Common myeloid progenitor, CD34-positive (primary cell): ENCODE results near the gene SCGB3A2.
"Not testable (repeated sequence)": the region's sequence is repeated elsewhere in the genome, so short reads cannot be mapped to it uniquely, and the experiment has no call there.

Experiments
- CTCF ChIA-PET: fragments of 350-600 bp; sonication (Branson Sonifier 250); formaldehyde crosslinking; loops from one replicate; lab custom pipeline; 2021; ENCODE audit warnings: antibody characterized with exemption; lab: Charles Lee
- POLR2A ChIA-PET: fragments of 350-600 bp; sonication (Branson Sonifier 250); formaldehyde crosslinking; loops from one replicate; lab custom pipeline; 2021; ENCODE audit warnings: antibody characterized with exemption; lab: Charles Lee
- DNase-seq, 3 donors: peaks; one replicate each; pipeline versions ENCODE4 v3.0.0 to v3.0.0-alpha.2; 2013
- H3K27ac ChIP-seq, 2 experiments: 1 replicate in 1 of 2; 2 replicates in 1 of 2; pipeline ENCODE4 v1.7.0; 2013; ENCODE audit warnings: inconsistent platforms in 2 of 2, low read length in 2 of 2, mild to moderate bottlenecking in 2 of 2, low read depth in 1 of 2, moderate library complexity in 1 of 2; ENCODE audit not compliant: severe bottlenecking in 2 of 2, insufficient read depth in 1 of 2, poor library complexity in 1 of 2
- H3K27me3 ChIP-seq, 5 experiments: replicated peaks in 2 of 5; 1 replicate in 3 of 5; 2 replicates in 2 of 5; pipeline versions ENCODE4 v1.6.1 to v1.7.0; 2013; ENCODE audit warnings: low read length in 4 of 5, mild to moderate bottlenecking in 2 of 5, moderate library complexity in 2 of 5, inconsistent platforms in 1 of 5; ENCODE audit not compliant: insufficient read depth in 5 of 5, control insufficient read depth in 4 of 5
- H3K36me3 ChIP-seq, 4 experiments: 1 replicate in 2 of 4; 2 replicates in 2 of 4; pipeline versions ENCODE4 v1.6.1 to v1.7.0; 2013; ENCODE audit warnings: low read length in 3 of 4, control low read depth in 1 of 4, mild to moderate bottlenecking in 1 of 4; ENCODE audit not compliant: control insufficient read depth in 4 of 4, insufficient read depth in 4 of 4
- H3K4me1 ChIP-seq, 4 experiments: 1 replicate in 3 of 4; 2 replicates in 1 of 4; pipeline versions ENCODE4 v1.6.1 to v1.7.1; 2013; ENCODE audit warnings: low read length in 3 of 4, mild to moderate bottlenecking in 3 of 4, control low read depth in 1 of 4, inconsistent platforms in 1 of 4, moderate library complexity in 1 of 4; ENCODE audit not compliant: control insufficient read depth in 4 of 4, insufficient read depth in 4 of 4; ENCODE audit errors: control extremely low read depth in 1 of 4
- H3K4me3 ChIP-seq, 7 experiments: 1 replicate in 4 of 7; 2 replicates in 3 of 7; pipeline versions ENCODE4 v1.5.1 to v1.7.0; 2013; ENCODE audit warnings: mild to moderate bottlenecking in 7 of 7, low read length in 6 of 7, moderate library complexity in 6 of 7, inconsistent platforms in 2 of 7, low read depth in 2 of 7, control low read depth in 1 of 7; ENCODE audit not compliant: insufficient read depth in 4 of 7, control insufficient read depth in 1 of 7; ENCODE audit errors: extremely low read depth in 1 of 7
- H3K9me3 ChIP-seq, 5 experiments: 1 replicate in 4 of 5; 2 replicates in 1 of 5; pipeline versions ENCODE4 v1.6.1 to v1.7.1; 2013; ENCODE audit warnings: low read length in 4 of 5, mild to moderate bottlenecking in 2 of 5, inconsistent platforms in 1 of 5, low read depth in 1 of 5, moderate library complexity in 1 of 5; ENCODE audit not compliant: control insufficient read depth in 4 of 5, insufficient read depth in 2 of 5; ENCODE audit errors: control extremely low read depth in 1 of 5
- WGBS: methylation state at CpG from one replicate; pipeline ENCODE4 v1.1.5; 2013; ENCODE audit not compliant: insufficient coverage; 5-methylcytosine and 5-hydroxymethylcytosine counted together

The SCGB3A2 gene

DNA sequence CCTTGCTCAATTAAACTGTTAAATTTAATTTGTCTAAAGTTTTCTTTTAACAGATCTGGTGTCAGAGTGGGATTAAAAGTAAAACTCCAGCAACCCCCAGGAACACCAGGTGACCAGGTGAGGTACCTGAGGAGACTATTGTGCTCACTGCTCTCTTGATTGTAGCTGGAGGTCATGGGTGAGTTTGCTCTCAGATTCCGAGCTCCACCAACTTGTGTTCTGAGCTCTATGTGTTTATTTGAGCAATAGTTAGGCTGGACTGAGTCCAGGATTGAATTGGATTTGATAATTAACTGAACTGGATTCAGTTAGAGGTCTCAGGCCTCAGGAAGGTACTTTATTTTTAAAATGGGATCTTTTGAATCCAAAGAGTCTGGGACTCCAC, 17.9 kb upstream of the SCGB3A2 start:
- 100% methylated on average over 1 of the region's 1 CpG for WGBS
- Histone ChIP-seq H3K36me3 (no peaks in the 10 kb centered on the region), H3K27me3 (no peaks in the 10 kb centered on the region), H3K9me3 (no peaks in the 10 kb centered on the region), H3K4me3 (no peak overlapping the region), H3K27ac (no peak overlapping the region), H3K4me1 (peaks cover 0 to 4% (median 1%) of the 10 kb centered on the region in 4 experiments)
- DNase-seq: no peak
- ChIA-PET CTCF (interaction anchor here (1.6 to 9.3 kb wide), 2 partner anchors 9 to 73 kb away, joined by 4 to 118 read pairs; no protein-coding TSS in a partner anchor), POLR2A (no interaction called here)

DNA sequence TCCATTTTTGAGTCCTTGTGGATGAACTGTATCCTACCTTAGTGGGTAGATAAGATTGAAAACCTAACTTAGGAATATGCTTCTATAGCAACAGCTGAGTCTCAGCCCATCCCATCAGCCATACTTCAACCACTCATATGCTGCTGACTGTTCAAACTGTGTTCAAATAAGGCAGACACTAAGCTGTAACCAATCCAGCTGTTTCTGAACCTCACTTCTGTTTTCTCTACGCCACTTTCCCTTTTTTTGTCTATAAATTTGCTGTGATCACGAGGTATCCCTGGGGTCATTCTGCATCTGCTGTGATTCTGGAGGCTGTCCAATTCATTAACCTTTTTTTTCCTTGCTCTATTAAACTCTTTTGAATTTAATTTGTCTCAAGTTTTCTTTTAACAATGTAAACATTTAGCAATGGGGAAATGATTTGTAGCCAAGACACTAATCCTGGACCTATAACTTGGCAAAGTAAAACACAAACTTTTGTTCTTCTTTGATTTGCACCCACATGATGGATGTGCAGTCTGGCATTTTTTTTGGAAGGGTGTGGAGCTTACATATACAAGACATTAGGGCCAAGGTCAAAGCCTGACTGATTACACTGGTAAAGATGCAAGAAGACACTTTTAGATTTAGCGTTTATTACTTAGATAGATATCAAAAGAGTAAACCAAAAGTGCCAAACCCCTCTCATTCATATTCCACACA, 14.9 kb upstream of the SCGB3A2 start:
- Histone ChIP-seq H3K36me3 (no peaks in the 10 kb centered on the region), H3K4me3 (no peak overlapping the region), H3K4me1 (peaks cover 0 to 2% (median 0%) of the 10 kb centered on the region in 4 experiments), H3K27ac (no peak overlapping the region), H3K9me3 (no peaks in the 10 kb centered on the region), H3K27me3 (no peaks in the 10 kb centered on the region)
- 29% methylated on average over 2 of the region's 3 CpGs for WGBS
- CTCF ChIA-PET: interaction anchor here (1.0 to 2.0 kb wide), 6 partner anchors 15 to 236 kb away, joined by 3 to 6 read pairs (median 4); partner anchors contain the start of gene SCGB3A2
- POLR2A ChIA-PET: no interaction called here
- no peak for DNase-seq

DNA sequence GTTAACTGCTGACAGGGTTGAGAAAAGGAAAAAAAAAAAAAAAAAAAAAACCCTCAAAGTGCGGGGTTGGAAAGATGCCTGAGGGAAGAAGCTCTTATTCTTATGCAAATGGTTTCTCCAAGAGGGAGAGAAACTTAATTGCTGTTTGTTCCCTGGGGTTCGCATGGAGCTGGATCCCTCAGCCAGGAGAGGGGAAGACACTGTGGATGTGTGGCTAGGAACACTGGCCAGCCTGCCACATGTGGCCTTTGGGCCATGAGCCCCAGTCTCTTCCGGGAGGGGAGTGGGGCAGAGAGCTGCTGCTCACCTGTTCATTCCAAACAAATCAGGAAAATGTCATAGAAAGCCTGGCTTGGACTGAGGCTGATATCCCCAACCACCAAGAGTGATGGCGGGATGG, 9.4 kb upstream of the SCGB3A2 start:
- Histone ChIP-seq H3K9me3 (no peaks in the 10 kb centered on the region), H3K27ac (no peak overlapping the region), H3K4me1 (peaks cover 0 to 1% (median 0%) of the 10 kb centered on the region in 4 experiments), H3K27me3 (no peaks in the 10 kb centered on the region), H3K36me3 (no peaks in the 10 kb centered on the region), H3K4me3 (no peak overlapping the region)
- no peak for DNase-seq
- ChIA-PET POLR2A (interaction anchor here (0.6 kb wide), 1 partner anchor 529 kb away, joined by 3 read pairs; no protein-coding TSS in a partner anchor), CTCF (no interaction called here)
- WGBS: 100% methylated on average over 1 of the region's 4 CpGs

DNA sequence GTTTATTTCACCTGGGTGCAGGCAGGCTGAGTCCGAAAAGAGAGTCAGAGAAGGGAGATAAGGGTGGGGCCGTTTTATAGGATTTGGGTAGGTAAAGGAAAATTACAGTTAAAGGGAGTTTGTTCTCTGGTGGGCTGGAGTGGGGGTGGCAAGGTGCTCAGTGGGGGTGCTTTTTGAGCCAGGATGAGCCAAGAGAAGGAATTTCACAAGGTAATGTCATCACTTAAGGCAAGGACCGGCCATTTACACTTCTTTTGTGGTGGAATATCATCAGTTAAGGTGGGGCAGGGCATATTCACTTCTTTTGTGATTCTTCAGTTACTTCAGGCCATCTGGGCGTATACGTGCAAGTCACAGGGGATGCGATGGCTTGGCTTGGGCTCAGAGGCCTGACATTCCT, 8.6 kb upstream of the SCGB3A2 start:
- WGBS: no CpG with 5 or more reads among the region's 6 CpGs
- H3K27ac ChIP-seq, H3K9me3 ChIP-seq, H3K4me3 ChIP-seq, DNase-seq, H3K36me3 ChIP-seq, H3K4me1 ChIP-seq, H3K27me3 ChIP-seq, CTCF ChIA-PET, POLR2A ChIA-PET: not testable (repeated sequence)

DNA sequence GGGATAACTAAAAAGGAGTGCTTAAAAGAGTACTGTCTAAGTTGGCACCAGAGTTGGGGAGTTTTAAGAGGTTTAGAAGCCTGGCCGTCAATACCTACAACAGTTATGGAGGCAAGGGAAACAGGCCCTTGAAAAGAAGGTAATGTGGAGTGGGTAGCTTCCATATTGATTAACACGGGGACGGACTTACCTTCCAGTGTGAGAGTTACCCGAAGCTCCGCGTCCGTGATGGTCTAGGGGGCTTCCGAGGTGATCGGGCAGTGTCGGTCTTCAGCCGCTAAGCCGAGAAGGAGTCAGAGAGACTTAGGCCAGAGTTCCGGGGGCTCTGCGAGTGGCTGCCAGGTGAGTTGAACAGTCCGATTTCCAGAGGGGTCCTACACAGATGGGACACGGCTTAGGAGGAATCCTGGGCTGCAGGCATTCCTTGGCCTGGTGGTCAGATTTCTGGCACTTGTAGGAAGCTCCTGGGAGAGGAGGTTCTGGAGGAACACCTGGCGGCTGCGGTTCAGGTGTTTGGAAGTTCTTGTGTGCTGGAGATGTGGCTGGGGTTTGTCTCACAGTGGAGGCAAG, 6.4 kb upstream of the SCGB3A2 start:
- ChIA-PET CTCF (interaction anchor here (1.3 kb wide), 1 partner anchor 61 kb away, joined by 3 read pairs; no protein-coding TSS in a partner anchor), POLR2A (interaction anchor here (0.6 kb wide), 1 partner anchor 36 kb away, joined by 4 read pairs; no protein-coding TSS in a partner anchor)
- WGBS: 91% methylated on average over 11 of the region's 18 CpGs
- H3K27ac ChIP-seq, H3K36me3 ChIP-seq, H3K9me3 ChIP-seq, H3K4me3 ChIP-seq, H3K4me1 ChIP-seq, DNase-seq, H3K27me3 ChIP-seq: not testable (repeated sequence)

DNA sequence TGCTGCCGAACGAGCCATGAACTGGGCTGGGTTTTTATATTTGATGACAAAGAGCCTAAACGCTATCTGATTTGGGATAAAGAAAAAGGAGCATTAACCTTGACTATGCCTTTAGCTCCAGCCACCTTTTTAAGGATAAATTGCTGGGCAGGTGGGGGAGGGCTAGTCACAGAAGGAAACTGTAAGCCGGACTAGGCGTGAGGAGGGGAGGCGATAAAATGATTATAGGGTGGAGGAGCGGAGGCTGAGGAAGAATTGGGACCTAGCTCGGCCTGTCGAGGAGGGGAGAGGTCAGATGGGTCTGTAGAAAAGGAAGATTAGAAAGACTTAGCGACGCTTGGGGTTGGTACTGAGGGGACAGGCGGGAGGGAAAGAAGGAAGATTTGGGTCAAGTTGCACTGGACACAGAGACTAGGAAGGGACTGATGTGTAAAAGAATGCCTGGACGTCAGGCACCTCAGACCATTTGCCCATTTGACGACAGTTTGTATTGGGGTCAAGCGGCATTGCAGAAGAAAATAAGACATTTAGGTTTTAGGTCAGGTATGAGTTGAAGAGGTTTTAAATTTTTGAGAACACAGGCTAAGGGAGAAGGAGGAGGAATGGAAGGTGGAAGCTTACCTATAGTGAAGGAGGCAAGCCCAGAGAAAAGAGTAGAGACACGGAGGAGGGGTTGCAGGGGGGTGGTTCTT, 5.6 kb upstream of the SCGB3A2 start:
- H3K4me1 ChIP-seq, H3K27me3 ChIP-seq, DNase-seq, H3K36me3 ChIP-seq, H3K4me3 ChIP-seq, POLR2A ChIA-PET, H3K9me3 ChIP-seq, H3K27ac ChIP-seq: not testable (repeated sequence)
- CTCF ChIA-PET: interaction anchor here (1.3 kb wide), 1 partner anchor 60 kb away, joined by 3 read pairs; no protein-coding TSS in a partner anchor
- WGBS: over 99% methylated on average over 9 of the region's 16 CpGs
